Activated CD4-positive, alpha-beta T cell treated with anti-CD3 and anti-CD28 coated beads, Interleukin-2, amount 50 U/mL, for 48 hours (primary cell): ENCODE data around the gene BIRC7.

Experiments used
- DNase-seq, 2 experiments: peaks; one replicate each; pipeline ENCODE4 v3.0.0-alpha.2; 2020

The BIRC7 gene, protein sequence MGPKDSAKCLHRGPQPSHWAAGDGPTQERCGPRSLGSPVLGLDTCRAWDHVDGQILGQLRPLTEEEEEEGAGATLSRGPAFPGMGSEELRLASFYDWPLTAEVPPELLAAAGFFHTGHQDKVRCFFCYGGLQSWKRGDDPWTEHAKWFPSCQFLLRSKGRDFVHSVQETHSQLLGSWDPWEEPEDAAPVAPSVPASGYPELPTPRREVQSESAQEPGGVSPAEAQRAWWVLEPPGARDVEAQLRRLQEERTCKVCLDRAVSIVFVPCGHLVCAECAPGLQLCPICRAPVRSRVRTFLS

DNA sequence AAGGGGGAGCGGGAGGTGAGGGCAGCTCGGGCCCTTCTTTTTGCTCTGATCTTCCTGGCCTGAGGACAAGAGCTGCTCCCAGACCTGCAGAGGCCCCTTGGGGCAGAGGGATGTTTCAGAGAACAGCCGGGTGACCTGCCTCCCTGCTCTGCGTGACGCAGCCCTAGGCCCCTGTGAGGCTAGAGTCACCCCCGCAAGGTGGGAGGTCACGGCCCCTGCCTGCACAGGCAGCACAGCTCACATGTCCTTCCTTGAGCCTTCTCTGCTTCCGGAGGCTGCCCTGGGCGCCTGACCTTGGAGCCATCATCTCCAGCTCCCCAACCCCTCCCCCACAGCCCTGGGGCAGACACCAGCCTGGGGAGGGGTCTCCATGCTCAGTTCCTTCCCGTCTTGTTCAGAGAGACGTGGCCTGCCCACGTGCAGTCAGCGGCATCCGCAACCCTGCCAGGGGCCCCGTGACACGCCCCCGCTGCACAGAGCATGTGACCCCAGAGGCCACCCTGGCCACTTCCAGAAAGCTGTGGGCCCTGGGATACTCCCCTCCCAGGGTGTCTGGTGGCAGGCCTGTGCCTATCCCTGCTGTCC lies at the start of gene BIRC7:
BIRC7 (plus strand) TSS at position 507 of the 585 bp plus-strand sequence. CDS start 192 bp downstream, outside the sequence.
- no peak for DNase-seq

DNA sequence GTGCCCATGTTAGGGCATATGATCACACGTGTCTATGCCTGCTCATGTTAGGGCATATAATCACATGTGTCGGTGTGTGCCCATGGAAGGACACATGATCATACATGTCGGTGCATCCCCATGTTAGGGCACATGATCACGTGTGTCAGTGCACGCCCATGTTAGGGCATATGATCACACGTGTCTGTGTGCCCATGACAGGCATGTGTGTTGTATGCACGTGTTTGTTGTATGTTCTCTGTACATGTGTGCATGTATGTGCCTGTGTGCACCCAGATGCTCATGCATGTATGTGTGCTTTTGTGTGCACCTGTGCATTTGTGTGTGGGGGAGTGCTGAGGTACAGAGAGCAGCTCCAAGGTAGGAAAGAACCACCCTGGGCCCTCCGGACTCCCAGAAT lies 49.6 kb upstream of the BIRC7 start:
- DNase-seq = no peak

DNA sequence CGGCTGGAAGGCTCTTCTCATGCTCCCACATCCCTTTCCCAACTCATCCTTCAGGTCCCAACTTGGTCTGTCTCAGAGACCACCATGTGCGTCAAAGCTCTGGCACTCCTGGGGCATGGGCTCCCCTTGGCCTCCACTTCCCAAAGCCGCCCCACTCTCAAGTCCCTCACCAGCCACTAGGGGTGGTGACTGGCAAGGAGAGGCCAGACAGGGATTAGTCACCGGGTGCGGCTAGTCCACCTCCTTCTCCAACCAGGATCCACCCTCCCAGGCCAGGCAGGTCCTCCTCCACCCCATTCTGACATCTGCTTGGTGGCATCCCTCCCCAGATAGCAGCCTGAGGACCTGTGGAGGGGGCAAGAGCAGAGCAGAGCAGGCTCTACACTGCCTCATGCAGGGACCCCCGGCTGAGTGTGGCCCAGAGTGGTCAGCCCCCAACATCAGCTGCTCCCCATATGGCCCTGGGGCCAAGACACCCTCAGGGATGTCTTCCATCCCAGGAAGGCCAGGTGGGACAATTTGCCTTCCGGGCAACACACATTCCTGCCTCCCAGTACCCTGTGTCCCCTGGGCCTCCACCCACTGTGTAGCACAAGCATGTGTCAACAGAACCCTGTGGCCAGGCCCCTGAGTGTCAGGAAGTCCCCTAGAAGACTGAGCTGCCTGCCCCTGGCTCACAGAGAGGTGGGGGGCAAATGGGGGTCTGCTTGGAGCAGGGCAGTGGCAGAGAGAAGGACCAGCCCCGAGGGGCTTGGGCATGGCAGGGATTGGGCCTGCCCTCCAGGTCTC lies 49.0 kb upstream of the BIRC7 start:
- no peak for DNase-seq

DNA sequence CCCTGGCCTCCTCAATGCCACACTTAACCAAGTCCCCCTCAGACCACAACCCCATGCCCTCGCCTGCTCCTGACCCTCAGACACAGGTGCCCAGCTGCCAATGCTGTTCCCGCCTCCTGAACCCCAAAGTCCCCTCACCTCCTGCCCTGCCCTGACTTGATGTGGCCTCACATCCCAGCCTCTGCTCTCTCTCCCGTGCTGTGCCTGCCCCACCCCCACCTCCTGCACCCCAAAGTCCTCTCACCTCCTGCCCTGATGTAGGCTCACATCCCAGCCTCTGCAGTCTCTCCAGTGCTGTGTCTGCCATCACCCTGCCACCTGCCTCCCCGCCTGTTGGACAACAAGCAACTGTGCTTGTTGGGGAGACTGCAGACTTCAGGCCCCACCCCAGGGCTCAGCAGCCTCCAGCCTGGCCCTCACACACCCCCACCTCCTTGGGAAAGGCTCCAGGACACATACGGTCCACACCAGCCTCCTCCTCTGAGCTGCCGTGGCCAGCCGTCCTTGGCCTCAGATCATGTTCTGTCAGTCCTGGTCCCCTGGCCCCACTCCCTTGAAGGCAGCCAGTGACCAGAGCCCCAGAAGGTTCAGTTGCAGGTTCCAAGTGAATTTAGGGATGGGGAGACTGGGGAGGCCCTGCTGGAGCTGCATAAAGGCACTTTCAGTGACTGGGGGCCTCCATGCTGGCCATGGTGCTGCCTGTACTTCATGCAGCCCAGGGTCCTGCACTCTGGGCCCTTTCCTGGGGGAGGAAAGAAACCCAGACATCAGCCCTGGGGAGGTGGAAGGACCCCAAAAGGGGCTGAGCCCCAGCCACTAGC lies 48.2 kb upstream of the BIRC7 start:
- no peak for DNase-seq

DNA sequence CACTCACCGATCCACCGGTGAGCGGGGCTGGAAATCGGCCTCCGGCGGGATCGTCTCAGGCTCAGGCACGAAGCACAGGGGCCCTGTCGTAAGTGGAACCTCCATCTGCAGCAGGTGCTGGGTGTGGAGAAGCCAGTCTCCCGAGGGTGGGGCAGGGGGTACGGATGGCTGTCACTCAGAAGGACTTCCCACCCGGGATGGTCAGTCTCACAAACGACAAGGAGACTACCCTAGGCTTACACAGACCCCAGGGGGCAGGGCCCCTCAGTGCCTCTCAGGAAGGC lies 47.6 kb upstream of the BIRC7 start:
- no peak for DNase-seq

DNA sequence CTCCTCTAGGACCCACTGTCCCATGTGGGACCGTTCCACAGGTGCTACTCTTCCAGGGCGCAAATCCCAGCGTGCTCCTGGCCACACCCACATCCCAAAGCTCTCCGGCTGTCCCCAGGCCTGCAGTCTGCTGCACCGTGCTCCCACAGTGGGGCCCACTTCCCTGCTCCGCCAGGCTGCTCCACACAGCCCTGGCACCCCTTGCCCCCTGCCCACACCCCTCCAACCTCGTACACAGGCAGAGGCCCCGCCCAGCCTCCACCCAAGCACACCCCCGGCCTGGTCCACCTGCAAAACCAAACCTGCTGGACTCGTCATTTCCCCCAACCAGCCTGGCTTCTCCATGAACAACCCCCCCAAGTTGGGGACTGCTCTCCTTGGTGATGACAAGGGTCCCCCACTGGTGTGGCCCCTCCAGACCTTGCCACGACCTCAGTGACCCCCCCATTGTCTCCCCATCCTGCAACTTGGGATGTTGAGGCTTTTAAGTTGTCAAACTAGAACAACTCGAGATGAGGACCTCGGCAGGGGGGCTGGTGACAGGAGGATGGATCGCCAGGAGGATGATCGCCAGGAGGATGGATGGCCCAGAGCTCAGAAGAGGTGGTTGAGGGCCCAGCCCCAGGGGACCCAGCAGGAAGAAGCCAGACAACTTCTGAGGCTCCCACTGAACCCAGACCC lies 46.9 kb upstream of the BIRC7 start:
- DNase-seq = no peak

DNA sequence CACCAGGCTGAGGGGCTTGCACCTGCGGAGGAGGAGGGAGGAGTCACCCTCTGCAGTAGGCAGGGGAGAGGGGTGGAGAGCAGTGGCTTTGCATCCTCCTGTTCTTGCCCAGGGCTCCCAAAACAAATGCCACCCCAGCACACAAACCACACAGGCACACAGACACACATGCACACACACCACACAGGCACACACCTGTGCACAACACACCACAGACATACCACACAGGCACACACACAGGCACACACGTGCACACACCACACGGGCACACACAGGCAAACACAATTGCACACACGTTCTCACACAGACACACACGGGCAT lies 46.4 kb upstream of the BIRC7 start:
- no peak for DNase-seq

DNA sequence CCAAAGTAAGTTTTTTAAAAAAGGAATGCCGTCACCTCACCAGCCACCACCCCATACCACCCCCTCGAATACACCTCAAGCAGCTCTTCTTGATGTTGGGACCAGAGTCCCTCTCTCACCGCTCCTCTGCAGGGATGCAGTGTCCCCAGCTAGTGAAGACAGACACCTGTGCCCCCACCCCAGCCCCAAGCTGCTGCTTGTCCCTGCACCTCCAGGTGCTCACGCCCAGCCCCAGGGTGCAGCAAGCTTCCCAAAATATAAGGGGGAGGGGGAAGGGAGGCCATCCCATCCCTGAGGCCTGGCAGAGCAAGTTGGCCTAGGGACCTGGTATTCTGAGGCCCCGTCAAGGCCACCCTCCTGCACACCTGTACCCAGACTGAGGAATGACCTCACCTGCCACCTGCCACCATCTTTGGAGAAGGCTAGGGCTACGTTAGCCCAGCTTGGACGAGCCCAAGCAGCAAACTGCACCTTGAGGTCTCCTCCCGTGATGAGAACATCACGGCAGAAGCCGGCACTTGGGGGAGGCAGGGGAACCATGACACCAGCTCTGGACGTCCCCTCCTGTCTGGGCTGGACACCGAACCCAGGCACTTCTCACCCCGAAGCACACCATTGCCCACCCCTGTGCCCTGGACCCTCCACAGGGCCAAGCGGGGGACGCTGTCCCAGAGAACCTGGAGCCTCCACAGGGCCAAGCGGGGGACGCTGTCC lies 45.7 kb upstream of the BIRC7 start:
- no peak for DNase-seq

DNA sequence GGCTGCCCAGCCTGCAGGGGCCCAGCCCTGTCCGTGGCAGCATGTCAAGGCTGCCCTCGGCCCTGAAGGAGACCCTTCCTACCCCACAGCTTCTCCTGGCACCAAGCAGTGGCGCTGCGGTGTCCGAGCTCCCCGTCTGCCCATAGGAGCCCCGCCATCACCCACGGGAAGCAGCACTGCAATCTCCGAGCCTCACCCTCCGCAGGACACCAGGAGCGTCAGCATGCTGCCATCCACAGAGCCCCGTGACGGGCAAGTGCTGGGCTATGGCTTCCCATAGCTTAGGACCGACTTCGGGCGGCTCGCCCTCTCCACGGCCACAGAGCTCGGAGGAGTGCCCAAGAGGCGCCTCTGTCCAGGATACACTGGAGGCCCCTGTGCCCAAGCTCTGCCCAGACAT lies 44.9 kb upstream of the BIRC7 start:
- no peak for DNase-seq

DNA sequence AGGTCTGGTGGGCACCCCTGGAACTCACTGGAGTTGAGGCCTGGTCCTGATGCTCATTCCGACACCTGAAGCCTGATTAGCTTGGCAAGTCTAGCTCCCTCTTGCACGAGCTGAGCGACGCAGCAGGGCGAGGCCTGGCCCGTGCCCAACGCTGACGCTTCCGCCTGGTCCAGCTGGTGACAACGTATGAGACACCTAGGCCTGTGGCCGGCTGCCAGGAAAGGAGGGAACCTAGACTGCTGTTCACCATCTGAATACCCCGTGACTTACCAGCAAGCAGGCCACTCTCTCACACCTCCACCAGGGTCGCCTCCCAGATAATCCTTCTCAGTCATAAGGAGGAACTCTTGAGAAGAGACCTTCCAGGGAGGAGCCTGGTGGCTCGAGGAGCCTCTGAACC lies 44.3 kb upstream of the BIRC7 start:
- DNase-seq = no peak

DNA sequence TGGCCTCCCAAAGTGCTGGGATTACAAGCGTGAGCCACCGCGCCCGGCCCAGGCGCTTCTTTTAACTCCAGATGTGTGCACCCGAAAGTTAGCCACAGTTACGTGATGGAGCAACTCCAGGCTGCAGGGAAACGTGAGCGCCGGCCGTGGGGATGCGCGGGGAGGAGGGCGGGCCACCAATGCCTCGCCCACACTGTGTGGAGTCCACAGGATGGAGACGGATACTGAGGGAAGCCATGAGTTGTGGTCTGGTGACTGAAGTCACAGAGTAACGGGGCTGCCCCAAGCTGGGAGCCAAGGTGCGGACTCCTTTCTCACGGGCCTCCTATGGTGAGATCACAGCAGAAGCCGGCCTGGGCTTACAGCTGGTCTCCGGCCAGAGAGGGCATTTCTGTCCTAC lies 43.0 kb upstream of the BIRC7 start:
- DNase-seq = no peak

DNA sequence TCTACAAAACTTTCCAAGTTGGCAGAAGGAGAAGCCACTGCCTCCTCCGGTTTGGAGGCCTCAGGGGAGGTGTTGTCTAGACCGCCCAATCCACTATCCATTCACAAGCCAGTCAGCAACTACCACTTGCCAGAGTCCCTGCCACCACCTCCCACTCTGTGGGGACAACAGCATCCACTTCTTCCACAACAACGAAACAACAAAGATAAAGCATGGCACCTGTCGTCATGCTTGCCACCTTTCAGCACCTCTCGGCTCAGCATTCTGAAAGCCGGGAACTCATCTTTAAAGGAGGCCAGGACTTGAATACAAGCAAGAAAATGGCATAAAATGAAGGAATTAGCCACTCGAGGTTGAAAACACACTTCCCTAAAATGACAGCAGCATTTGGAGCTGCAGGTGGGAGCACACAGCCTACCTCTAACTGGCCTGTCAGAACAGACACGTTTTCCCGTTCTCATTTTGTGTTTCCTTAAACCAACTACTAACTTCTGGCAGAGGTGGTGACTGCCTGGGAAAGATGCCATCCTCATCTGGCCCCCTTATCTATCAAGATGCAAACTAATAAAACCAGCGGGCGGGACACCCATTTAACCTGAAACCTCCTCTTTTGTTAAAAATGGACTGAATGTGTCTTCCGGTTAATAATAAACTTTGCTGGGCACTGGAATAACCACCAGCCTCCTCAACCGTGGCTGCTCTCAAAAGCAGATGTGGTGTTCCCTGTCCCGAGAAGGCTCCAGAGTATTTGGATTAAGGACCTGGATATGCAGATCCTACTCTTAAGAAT lies 41.5 kb upstream of the BIRC7 start:
- DNase-seq = no peak

DNA sequence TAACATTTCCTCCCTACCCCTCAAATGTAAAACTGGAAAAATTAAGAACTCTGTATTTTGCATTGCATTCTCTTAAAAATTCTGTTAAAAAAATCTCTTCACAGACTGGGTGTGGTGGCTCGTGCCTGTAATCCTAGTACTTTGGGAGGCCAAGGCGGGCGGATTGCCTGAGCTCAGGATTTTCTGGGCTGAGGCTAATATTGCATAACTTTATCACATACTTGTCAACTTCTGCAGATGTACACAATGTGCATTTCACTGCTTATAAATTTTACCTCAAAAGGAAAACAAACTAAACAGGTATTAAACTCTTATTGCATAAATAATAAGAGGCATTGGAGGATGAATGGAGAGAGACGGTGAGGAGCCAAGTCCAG lies 40.9 kb upstream of the BIRC7 start:
- DNase-seq = no peak

DNA sequence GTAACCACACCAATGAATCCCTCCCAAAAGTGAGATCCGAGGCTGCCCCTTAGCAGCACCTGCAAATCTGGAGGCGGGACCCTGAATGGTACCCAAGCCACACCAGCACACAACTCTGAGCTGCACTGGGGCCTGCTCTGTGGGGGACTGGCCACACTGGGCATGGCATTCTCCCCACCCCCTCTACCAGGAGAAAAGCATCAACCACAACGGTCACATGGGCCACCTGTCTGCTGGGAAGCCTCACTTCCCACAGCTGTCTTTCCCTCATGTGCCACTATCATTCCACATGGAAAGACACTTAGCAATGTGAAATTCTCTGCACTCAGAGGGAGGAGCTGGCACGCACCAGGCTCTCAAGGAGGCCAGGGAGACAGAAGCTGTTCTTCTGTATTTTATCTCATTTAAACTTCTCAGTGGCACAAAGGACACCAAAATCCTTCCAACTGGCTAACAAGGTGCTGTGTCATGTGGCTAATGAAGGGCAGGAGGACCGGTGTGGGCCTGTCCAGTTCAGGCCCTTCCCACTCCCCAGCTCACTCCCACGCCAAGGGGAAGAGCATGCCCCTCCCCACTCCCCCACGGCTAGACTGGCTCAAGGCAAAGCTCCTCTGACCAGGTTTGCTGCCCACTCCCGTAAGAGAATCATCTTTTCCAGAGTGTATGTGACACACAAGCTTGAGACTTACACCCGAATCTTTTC lies 38.8 kb upstream of the BIRC7 start:
- DNase-seq = no peak

DNA sequence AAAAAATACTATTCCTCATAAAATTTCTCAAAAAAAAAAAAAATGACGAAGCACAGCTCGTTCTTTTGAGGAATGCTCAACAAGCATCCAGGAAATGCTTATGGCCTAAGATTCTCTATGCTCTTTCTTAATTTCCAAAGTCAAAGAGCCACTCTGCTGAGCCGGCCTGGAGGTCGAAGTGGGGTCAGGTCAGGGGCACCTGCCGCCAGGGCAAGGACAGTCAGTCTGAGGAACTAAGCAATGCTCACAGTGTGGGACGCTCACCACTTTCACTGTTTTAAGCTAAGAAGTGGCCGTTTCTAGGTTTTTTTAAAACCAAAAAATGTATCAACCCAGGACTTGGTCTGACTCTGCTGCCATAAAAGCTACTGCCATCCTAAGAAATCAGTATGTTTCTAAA lies 37.1 kb upstream of the BIRC7 start:
- DNase-seq = no peak

DNA sequence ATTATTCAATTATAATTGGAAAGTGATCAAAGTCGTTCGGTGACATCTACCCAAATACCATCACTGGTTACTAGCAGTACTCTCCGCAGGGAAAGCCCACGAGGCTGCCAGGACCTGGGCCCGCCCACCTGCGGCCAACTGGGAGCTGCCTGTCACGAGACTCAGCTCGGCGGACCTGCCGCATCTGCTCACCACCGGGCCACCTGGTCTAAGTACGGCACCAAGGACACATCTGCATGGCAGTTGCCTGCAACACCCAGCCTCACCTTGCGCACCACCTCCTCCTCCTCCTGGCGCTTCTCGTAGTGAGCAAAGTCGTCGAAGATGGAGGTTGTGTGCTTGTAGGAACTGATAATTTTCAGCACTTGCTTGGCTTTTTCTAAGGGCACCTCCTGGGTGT lies 33.7 kb upstream of the BIRC7 start:
- DNase-seq = no peak

DNA sequence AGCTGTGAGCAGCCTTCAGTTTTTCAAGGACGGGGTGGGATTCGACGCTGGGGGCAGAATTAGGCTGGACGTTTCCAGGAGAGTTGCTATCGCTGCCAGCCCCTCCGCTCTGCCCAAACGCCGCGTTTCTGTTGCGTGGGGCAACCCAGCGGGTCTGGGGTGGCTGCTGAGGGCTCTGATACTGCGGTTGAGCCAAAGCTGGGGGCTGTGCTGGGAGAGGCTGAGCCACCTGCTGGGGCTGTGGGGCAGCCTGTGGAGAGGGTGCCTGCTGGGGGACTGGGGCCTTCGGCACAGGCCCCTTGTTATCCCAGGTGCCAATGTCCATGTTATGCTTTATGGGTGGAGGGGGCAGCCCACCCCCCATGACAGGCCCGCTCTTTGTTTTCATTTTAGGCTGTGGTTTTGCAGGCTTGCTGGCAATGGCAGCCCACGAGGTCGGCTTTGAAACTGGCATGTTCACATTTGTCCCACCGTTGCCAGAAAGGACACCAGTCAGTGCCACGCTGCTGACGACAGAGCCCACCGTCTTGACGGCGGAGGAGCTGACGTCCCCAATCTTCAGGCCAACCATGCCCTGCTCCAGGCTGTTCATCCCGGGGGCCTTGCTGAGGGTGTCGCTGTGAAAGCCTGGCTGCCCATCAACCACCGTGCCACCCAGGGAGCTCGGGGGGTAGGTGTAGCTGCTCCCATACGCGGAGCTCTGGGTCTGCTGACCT lies 32.7 kb upstream of the BIRC7 start:
- DNase-seq = no peak

DNA sequence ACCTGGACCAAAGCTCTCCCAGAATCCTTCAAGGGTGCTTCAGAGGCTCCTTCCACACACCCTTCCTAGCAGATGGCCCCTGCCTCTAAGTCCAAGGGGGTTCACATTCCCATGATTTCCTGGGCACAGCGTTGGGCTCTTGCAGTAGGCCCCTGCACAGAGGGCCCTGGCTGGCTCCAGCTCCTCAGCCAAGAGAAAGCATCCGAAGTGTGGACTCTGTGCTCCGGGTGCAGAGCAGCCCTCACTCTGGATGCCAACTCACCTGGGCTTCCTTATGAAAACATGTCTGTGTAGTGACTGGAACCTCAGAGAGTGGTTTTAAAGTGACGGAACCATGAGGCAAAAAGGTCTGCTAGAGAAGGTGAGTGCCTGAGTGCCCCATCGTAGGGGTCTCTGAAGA lies 31.3 kb upstream of the BIRC7 start:
- no peak for DNase-seq

DNA sequence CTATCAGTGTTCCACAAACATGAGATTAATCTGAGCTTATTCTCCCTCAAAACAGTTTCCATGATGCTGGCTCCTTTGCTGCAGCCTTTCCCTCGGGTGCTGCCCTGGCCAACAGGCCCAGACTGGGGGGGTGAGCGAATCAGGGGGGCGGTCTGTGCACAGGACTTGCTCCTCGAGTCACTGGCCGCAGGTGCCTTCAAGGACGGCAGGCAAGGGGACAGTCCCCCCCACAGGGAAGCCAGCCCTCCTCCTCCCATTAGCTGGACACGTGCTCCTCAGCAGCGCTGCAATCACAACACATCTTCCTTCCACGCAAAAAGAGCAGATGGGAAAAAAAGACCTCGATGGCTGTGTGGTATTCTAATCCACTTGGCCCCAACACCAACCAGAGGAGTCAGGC lies 29.8 kb upstream of the BIRC7 start:
- DNase-seq = no peak

DNA sequence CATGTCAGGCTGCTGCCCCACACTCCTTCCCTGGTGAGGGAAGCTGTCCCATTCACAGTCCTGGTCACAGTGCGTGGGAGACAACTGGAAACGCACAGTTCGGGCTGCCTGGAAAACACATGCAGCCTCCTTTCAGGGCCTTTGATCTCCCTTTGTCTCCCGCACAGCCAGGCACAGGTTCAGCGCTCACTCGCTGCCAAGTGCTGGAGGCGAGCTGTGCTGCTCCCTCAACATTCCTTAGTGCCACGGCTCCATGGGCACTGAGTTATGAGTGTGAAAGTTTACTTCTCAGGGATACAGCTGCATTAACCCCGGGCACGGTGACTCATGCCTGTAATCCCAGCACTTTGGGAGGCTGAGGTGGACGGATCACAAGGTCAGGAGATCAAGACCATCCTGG lies 28.8 kb upstream of the BIRC7 start:
- no peak for DNase-seq
